GM19240 (cell line): Measurements from ENCODE around the gene TNFRSF19.

Experiments
- DNase-seq: peaks from one replicate; pipeline ENCODE4 v3.0.0; 2011; ENCODE audit warnings: low spot score; ENCODE audit not compliant: insufficient read length

Gene TNFRSF19

DNA sequence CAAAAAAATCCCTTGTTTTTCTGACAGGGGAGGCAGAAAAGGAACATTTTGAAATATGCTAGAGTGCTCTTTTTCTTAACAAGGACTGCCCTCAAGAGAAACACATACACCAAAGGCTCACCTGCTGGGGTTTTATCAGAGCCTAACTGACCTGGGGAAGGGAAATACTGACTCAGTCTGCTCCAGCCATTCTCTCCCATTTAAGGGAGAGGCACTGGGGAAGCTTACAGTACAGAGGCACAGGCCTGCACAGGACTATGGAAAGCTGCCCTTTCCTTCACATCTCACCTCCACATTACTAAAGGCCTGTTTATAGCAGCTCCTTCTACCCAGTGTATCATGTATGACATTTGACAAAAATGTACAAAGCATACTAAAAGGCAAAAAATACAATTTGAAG, 30.3 kb downstream of the TNFRSF19 start:
- no peak for DNase-seq

DNA sequence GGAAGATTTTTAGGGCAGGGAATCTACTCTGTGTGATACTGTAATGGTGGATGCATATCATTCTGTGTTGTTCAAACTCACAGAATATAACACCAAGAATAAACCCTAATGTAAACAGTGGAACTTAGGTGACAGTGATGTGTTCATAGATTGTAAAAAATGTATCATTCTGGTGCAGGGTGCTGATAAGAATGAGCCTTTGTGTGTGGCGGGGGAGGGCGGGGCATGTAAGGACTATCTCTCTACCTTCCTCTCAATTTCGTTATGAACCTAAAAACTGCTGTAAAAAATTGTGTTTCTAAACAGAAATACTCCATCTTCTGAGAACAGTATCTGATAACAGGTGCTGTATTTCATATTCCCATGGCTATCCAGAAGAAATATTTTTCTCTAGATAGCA, 35.6 kb downstream of the TNFRSF19 start:
- DNase-seq: no peak

DNA sequence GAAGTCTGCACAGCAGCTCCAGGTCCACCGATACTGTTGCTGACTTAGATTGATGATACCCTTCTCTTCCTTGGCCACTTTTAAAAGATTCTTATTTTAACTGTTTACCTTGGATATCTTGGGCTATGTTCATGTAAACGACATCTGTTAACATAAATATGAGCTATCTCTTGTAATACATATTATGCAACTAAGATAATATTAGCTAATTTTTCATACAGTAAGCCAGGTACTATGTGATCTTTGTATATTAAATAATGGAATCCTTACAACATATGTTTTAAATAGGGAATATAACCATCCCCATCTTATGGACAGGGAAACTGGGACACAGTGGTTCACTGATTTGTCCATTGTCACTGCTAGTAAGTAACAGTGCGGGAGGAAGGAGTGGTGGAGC, 37.9 kb downstream of the TNFRSF19 start:
- no peak for DNase-seq

DNA sequence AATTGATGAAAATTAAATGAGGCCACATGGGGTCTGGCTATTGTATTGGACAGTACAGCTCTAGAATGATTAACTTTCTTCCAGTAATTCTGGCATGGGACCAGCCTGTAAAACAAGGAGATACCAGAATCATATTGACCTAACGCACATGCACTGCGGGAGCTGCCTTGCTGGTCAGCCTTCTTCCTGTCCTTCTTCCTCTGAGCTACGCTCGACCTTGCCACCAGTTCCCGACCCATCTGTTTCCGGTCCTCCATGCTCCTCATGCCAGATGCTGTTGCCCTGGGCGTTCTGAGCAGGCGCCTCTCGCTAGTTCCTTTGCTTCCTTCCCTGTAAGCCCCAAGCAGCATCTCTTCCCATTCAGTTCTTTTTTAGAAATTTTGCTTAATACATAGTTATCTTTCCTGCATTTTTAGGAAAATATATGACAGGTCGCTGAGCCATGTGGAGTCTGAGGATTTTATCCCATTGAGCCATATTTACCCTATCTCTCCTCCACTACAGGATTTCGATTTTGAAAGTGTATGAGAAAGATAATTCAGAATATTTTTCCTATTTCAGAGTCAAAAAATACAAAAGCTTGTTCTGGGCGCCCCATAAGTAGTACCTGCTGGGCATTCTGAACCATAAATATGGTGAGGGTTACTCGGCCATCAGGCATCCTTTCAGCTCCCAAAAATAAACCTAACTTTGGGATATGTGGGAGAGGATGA, 38.6 kb downstream of the TNFRSF19 start:
- DNase-seq: no peak

DNA sequence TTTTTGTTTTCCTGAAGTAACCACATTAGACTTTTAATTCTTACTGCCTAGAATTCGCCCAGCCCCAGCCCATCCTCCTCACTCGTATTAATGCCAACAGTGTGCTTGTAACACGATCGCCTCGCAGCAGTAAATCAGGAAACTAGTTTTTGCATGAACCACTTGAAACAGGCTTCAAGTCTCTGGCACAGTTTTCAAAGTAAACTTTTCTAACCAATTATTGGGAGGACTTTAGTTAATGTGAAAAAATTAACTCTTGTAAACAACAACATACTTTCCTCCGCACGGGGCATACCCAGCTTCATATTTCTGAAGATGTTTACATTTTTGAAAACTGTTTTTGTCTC, 39.2 kb downstream of the TNFRSF19 start:
- no peak for DNase-seq

DNA sequence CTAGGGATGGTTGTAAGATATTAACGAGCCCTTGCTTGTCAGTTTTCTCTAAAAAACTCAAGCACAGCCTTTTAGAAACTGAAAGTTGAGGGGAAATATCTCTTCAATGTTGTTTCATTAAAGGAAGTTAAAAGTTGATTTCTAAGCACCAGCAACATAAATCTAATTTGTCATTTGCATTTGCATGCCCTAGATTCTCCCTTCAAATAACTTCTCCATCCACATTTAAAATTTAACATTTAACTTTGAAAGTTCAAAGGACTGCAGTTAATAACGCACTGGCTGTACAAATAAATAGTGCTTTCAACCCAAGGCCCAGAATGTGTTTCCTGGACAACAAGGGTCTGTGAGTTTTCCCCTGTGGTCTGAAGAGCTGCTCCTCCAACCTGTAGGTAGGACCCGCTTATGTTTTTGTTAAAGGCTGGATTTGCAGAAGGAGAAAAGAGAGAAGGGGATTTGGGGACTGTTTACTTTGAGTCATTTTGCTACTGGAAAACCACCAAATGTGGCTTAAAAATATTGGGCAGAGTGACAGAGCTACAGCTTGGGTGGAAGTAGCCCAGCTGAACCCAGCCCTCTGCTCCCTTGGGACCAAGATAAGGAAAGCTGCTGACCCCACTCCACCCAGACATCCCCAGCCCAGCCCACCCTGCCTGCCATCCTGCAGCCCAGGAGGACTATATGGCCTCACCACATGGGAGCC, 39.8 kb downstream of the TNFRSF19 start:
- DNase-seq: no peak

DNA sequence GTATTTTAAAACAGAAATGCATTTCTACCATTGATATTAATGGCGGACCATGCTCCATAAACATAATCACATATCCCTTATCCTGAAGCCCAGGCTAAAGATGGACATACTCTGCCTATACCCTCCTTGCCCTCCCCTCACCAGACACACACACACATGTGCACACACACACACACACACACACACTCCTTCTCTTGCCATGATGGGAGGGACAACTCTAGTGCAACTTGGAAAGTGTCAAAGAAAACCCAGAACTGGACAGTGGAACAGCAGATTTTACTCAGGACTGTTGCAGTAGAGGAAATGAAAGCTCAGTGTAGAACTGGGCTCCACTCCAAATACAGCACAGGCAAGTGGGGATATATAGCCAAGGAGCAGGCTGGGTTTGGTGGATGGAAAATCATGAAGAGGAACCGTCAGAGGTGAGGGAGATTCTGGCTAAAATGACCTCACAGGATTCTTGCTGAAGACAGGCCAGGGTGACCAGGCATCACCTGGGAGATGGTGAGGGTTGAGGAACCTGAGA, 40.8 kb downstream of the TNFRSF19 start:
- no peak for DNase-seq

DNA sequence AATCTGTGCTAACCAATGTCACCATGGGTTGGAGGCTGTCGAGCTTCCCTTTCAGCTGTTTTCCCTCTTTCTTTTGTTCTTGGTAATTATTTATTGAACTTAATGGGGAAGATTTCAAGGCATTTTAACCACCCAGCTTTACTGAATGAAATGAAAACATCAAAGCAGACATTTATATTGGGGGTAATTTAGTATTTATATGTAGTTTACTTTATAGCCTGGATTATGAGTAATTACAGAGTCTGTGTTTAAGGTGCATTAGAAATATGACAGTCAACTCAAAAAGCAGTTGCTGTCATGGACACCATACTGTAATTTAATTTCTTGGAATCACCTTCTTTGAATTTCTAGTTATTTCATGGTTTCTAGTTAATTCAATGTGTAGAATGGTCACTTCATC, 42.0 kb downstream of the TNFRSF19 start:
- no peak for DNase-seq

DNA sequence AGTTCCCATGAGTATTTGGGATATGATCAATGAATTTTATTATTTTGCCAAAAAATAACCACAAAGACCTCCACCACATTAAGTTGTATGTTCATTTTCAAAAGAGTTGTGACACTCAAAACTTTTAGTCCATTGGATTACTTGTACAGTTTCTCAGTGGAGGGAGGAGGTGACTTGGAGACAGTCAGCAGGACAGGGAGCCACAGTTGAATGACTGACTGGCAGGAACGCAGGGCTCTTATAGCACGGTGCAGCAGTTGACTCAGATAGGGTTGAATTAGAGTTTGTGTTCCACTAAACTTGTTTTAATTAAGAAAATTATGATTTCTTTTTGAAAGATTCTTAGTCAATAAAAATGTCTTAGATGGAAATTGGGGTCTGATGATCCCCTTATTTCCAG, 42.5 kb downstream of the TNFRSF19 start:
- no peak for DNase-seq

DNA sequence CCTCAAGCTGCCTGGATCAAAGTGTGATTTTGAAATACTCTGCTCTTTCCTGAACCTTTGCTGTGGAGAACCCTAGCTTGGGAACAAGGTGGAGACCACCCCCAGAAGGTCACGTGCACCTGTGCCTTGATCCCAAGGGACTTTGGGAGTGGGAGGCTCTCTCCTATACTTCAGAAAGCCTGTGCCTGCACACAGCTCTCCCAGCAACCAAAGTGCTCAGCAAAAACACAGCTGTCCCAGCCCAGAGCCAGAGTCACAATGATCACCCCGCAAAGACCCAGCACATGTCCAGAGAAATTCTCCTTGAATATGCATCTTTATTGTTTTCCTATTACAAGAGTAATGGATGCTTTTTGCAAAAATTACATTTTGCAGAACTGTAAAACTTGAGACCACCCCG, 43.4 kb downstream of the TNFRSF19 start:
- DNase-seq: no peak

DNA sequence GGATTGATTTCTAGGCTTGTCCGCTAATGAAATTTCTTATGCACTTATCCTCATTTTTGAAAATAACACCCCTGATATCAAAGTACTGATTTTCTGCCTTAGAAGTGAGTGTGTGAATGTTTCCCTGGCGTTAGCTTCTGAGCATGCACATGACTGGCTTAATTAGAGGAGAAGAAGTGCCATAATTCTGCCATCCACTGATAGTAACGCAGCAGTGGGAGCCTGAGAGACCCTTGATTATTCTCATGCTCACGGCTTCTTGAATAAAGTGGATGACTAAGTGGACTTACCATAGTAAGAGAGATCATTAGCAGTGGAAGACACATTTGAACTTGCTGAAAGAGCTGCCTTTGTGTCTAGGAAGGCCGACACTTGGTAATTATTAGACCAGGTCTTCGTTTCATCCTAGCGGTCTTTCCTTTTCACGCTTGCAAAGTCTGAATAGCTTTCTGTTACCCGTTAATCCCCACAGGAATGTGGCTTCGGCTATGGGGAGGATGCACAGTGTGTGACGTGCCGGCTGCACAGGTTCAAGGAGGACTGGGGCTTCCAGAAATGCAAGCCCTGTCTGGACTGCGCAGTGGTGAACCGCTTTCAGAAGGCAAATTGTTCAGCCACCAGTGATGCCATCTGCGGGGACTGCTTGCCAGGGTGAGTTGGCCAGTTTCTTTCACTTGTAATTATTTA, 45.3 kb downstream of the TNFRSF19 start:
- no peak for DNase-seq

DNA sequence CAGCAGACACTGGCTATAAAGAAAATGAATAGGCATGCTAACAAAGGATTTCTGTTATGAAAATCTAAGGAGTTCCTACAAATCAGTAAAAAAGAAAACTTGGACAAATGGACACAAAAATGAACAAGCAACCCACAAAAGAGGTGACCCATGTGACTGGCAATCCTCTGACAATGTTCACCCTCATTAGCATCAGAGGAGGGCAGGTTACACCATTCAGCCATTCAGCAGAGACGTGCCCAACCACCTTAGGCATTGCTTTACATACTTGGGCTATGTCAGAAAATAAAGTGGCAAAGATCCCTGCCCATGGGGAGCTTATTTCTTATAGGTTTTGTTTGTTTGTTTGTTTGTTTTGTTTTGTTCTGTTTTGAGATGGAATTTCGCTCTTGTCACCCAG, 46.0 kb downstream of the TNFRSF19 start:
- DNase-seq: no peak

DNA sequence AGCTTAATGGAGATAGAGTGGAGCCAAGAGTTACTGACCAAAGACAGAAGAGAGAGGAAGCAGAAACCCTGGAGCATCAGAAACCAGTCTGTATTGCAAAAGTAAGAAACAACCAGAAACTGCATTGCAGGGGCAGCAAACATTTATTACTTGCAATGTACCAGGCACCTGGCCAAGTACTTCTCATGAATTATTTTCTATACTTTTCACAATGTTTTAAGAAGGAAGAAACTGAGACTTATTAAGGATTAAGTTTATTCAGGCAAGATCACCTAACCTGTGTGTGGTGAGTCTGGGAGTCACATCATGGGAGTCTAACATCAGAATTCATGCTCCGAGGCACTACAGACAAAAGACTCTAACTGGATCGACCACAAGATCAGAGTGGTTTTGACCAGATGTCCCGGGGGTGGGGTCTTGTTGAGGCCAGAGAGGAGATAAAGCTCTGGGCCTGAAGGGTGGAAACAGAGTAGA, 47.4 kb downstream of the TNFRSF19 start:
- no peak for DNase-seq

DNA sequence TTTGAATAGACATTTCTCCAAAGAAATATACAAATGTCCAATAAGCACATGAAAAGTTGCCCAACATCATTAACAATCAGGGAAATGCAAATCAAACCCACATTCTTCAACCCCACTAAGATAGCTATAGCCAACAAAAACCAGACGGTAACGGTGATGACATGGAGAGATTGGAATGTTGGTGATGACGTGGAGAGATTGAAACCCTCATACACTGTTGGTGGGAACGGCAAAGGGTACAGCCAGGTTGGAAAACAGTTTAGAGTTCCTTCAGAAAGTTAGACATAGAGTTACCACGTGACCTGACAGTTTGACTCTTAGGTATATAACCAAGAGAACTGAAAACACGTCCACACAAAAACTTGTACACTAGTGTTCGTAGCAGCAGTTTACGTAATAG, 48.1 kb downstream of the TNFRSF19 start:
- no peak for DNase-seq

DNA sequence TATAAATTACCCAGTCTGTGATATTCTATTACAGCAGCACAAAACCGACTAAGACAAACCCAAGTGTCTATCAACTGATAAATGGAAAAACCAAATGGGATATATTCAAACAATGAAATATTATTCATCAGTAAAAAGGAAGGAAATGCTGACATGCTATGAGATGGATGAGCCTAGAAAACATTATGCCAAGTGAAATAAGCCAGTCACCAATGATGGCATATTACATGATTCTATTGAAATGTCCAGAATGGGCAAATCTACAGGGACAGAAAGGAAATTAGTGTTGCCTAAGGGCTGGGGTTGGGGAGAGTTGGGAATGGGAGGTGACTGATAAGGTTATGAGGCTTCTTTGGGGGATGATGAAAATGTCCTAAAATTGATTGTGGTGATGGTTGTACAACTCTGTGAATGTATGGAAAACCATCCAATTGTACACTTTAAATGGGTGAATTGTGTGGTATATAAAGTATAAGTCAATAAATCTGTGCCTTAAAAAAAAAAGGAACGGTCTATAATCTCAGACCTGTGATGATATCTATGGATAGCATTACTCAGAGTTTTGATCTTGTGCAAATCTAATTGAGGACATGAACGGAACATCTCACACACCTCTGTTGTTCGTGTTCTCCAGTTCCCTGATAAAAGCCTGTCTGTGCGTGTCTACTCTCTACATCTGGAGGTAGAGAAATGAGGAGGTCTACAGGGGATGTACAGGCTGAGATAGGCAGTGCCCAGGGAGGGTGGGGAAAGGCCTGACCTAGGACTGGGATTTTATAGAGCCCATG, 49.0 kb downstream of the TNFRSF19 start:
- DNase-seq: no peak

DNA sequence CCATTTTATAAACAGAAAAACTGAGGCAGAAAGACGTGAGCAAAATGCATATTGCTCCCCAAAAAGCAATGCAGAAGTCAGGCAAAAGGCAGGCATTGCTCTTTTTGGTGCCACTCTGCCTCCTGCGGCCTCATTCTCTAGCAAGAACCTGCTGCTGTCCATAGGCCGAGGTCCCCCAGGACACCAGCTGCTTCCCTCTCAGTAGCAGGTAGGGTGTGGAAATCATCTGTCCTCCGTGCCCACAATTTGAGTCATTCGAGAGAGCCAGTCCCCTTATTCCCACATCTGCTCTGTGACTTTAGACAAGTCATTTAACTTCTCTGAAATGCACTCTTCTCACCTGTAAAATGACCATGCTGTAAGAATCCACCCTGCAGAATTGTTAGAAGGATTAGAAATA, 50.0 kb downstream of the TNFRSF19 start:
- DNase-seq: no peak

DNA sequence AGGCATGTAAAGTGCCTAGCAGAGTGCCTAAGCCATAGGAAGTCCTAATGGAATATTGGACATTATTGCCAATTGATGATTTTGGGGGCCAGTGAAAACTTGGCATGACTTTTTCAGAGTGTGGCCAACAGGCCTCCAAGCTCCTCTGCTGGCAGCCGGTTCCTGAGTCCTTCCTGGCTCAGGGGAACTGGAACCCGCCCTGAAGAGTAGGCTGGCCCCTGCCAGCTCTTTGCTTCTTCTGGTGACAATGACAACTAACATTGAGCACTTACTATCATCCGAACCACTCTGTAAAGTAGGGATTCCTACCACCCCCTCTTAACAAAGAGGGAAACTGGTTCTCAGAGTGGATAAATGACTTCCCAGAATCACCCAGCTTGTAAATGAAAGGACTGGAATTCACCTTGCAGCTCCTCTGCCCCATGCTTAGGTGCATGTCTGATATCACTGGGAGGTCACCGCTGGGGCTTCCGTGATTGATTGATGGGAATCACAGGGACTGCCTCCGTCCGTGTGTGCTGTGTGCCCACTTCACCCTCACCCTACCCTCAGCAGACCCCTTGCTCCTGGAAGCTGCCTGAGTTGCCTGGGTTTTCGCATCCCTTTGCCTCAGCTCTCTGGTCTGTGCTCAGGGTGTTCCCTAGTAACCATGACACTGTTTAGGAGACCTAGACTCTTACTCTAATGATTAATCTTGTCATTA, 50.6 kb downstream of the TNFRSF19 start:
- no peak for DNase-seq

DNA sequence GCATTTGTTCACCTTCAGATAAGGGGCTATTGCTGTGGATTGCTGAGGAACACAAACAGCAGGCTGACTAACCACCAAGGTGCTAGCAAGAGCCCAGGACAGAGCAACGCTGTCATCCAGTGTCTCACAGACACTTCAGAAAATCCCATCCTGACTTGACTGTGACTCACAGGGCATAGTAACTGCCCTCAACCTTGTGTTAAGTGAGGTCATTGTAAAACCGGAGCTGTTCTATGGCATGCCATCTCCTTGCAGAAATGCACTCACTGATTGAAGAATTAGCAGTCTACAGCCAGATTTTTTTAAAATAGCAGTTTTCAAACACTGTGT, 51.1 kb downstream of the TNFRSF19 start:
- DNase-seq: no peak

DNA sequence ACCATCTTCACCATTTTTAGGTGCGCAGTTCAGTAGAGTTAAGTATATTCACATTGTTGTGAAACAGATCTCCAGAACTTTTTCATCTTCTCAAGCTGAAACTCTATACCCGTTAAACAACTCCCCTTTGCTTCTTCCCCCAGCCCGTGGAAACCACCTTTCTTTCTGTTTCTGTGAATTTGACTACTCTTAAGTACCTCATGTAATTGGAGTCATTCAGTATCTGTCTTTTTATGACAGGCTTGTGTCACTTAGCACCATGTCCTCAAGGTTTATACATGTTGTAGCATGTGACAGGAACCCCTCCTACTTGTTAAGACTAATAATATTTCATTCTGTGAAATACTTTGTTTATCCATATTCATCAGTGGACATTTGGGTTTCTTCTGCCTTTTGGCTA, 52.8 kb downstream of the TNFRSF19 start:
- no peak for DNase-seq

DNA sequence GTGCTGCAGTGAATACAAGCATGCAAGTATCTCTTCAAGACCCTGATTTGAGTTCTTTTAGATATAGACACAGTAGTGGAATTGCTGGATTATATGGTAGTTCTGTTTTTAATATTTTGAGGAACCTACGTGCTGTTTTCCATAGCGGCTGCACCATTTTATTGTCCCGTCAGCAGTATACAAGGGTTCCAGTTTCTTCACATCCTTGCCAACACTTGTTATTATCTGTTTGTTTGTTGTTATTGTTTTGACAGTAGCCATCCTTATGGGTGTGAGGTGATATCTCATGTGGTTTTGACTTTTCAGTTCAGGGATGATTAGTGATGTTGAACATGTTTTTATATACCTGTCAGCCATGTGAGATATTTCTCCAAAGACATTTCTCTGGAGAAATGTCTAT, 53.2 kb downstream of the TNFRSF19 start:
- DNase-seq: no peak

DNA sequence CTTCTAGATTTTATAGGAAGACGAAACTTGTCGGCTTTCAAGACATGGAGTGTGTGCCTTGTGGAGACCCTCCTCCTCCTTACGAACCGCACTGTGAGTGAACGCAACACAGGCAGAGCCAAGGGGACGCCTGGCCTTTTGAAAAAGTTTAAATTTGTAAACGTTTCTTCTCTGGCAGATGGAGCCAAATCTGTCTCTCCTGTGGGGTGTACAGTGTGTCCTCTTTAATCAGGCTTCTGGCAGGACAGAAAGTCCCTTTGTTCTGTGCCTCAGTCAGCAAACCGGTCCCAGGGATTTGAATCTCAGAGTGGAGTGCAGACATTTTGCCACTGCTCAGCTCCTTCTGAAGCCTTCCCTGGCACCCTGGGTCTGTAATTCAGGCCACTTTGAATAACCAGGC, 56.5 kb downstream of the TNFRSF19 start:
- no peak for DNase-seq
